Upper lobe of left lung (tissue), 6 donors: ENCODE results near the gene CACNA1D. TPM values are rescaled to one million over a fixed set of nuclear protein-coding genes. Genes with fewer than 3 reads are reported as not detected.

Experiments
- ATAC-seq, 2 donors: fragments of 200-7000 bp; cut with Tn5 transposase; one replicate each; pipeline ENCODE4 v1.9.1; 2022; ENCODE audit warnings: mild to moderate bottlenecking in 2 of 2, moderate library complexity in 2 of 2; ENCODE audit not compliant: low FRiP score in 2 of 2
- DNase-seq, 2 donors: peaks; one replicate each; pipeline ENCODE4 v3.0.0-alpha.2; 2019 to 2020
- H3K27ac ChIP-seq, 4 donors: fragments of 200-600 bp; sonication (generic); one replicate each; pipeline ENCODE4 v1.5.1; 2016 to 2019
- H3K27me3 ChIP-seq, 4 donors: fragments of 200-600 bp; sonication (generic); one replicate each; pipeline ENCODE4 v1.5.1; 2017 to 2019
- H3K36me3 ChIP-seq, 4 donors: fragments of 200-600 bp; sonication (generic); one replicate each; pipeline ENCODE4 v1.5.1; 2016 to 2019
- H3K4me1 ChIP-seq, 4 donors: fragments of 200-600 bp; sonication (generic); one replicate each; pipeline ENCODE4 v1.5.1; 2018 to 2019
- H3K4me3 ChIP-seq, 4 donors: fragments of 200-600 bp; sonication (generic); one replicate each; pipeline ENCODE4 v1.5.1; 2017 to 2019; ENCODE audit warnings: mild to moderate bottlenecking in 2 of 4, moderate library complexity in 1 of 4
- H3K9me3 ChIP-seq, 4 donors: fragments of 200-600 bp; sonication (generic); one replicate each; pipeline ENCODE4 v1.5.1; 2018 to 2019
- EP300 ChIP-seq, 4 donors: sonication (generic); formaldehyde crosslinking; IDR thresholded peaks; one replicate each; pipeline ENCODE4 v1.5.1; 2017; ENCODE audit warnings: antibody characterized with exemption in 4 of 4, control low read depth in 2 of 4
- POLR2A ChIP-seq, 4 donors: fragments of 450-650 bp; IDR thresholded peaks; one replicate each; pipeline ENCODE4 v1.5.1; 2016 to 2017; ENCODE audit warnings: antibody characterized with exemption in 4 of 4, mild to moderate bottlenecking in 2 of 4
- POLR2AphosphoS5 ChIP-seq, 2 donors: sonication (generic); formaldehyde crosslinking; IDR thresholded peaks; one replicate each; pipeline ENCODE4 v1.5.1; 2017; ENCODE audit warnings: antibody characterized with exemption in 2 of 2
- WGBS, 2 donors: methylation state at CpG; one replicate each; pipeline ENCODE4 v1.1.5; 2017 to 2018; 5-methylcytosine and 5-hydroxymethylcytosine counted together
- total RNA-seq, 6 donors: library from RNA; depleted of rRNA in 4 of 6; stranded (reverse); fragments of >200 nt in 4 of 6; gene quantifications; one replicate each; pipeline versions ENCODE4 v1.1.0 to v1.2.1, GENCODE V29; 2016 to 2021
- TF ChIP-seq, protein P1 (sequence below), 6 experiments: fragments of 450-650 bp in 4 of 6; fragments of 200-600 bp in 2 of 6; sonication (generic) in 2 of 6; IDR thresholded peaks; one replicate each; pipeline ENCODE4 v1.5.1; 2016 to 2019; ENCODE audit warnings: antibody characterized with exemption in 6 of 6
- donor health status: DM: no; HTN: no; CAD: no; lungs with moderate emphysema.
- donor health status: DM: no; HTN: yes; CAD: no; lungs with severe emphysema.

Gene CACNA1D
- total RNA-seq, 6 donors from 2014 or later = 17.2 to 221 (median 30.2) TPM

DNA sequence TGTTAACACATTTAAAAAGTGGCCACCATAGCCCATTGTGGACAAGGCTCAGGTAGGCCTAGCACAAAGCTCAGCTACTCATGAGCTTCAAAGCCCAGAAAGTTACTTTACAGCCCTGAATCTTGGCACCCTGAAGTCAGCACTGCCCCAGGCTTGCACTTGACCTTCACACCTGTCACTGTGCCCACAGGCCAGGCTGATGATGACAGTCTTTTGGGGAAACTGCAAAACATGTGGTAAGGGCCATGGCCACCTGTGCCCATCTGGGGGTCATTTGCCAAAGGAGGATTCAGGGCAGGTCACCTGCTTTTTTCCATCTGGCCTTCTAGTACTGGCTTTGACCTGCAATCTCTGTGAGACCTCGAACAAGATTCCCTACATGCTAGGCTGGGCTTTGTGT lies 340.8 kb downstream of the CACNA1D start:
- Histone ChIP-seq H3K4me1 (peaks cover 0 to 7% (median 0%) of the 10 kb centered on the region in 4 donors), H3K4me3 (no peak overlapping the region), H3K36me3 (no peaks in the 10 kb centered on the region), H3K9me3 (no peaks in the 10 kb centered on the region), H3K27ac (no peak overlapping the region), H3K27me3 (no peaks in the 10 kb centered on the region)
- DNase-seq (no peak), ATAC-seq (no peak)
- WGBS, 2 donors = 67 to 93% methylated on average over 1 of the region's 1 CpG
- TF ChIP-seq POLR2A (IDR thresholded peaks at IDR 0.05) = no peak
- TF ChIP-seq, protein P1, sequence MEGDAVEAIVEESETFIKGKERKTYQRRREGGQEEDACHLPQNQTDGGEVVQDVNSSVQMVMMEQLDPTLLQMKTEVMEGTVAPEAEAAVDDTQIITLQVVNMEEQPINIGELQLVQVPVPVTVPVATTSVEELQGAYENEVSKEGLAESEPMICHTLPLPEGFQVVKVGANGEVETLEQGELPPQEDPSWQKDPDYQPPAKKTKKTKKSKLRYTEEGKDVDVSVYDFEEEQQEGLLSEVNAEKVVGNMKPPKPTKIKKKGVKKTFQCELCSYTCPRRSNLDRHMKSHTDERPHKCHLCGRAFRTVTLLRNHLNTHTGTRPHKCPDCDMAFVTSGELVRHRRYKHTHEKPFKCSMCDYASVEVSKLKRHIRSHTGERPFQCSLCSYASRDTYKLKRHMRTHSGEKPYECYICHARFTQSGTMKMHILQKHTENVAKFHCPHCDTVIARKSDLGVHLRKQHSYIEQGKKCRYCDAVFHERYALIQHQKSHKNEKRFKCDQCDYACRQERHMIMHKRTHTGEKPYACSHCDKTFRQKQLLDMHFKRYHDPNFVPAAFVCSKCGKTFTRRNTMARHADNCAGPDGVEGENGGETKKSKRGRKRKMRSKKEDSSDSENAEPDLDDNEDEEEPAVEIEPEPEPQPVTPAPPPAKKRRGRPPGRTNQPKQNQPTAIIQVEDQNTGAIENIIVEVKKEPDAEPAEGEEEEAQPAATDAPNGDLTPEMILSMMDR (IDR thresholded peaks at IDR 0.05) = no peak
- TF ChIP-seq POLR2AphosphoS5 (IDR thresholded peaks at IDR 0.05) = no peak
- TF ChIP-seq EP300 (IDR thresholded peaks at IDR 0.05) = no peak

DNA sequence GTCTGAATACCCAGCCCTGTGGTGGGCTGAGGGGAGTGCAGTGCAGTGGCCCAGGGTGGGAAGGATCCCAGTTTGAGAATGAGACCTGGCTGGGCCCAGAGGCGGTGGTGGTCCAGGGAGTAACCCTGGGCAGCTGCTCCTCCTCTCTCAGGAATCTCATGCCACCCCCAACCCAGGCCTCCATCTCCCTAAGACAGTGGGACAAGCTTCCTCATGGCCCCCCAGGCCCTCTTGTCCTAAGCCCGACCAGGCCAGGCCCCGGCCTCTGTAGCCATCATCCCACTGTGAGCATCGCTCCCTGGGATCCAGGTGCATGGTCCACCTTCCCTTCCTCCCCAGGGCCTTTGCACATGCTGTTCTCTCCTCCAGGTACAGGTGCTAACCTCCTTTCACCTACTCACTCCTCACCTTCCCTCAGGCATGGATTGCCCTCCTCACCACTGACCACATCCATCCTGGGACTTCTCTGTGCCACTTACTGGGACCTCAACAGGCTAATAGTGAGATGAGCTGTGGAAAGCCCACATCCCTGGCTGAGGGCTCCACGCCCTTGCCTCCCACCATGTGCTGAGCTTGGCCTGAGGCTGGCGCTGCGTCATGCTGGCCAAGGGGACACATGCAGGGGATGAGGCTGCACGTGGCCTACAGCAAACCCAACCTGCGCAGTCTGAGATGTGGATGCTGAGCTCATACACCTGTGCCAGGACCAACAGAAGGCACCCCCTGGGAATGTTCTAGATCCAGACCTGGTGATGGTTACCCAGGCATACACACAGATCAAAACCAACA lies 341.9 kb downstream of the CACNA1D start:
- no peak overlapping the region for H3K27ac ChIP-seq
- peaks cover 0 to 7% (median 0%) of the 10 kb centered on the region in 4 donors for H3K4me1 ChIP-seq
- no peaks in the 10 kb centered on the region for H3K36me3 ChIP-seq
- ATAC-seq (no peak), DNase-seq (no peak)
- TF ChIP-seq POLR2AphosphoS5 (IDR thresholded peaks at IDR 0.05) (no peak), EP300 (IDR thresholded peaks at IDR 0.05) (no peak), POLR2A (IDR thresholded peaks at IDR 0.05) (no peak)
- TF ChIP-seq, protein P1 (IDR thresholded peaks at IDR 0.05) = no peak
- H3K27me3 ChIP-seq = no peaks in the 10 kb centered on the region
- H3K4me3 ChIP-seq = no peak overlapping the region
- no peaks in the 10 kb centered on the region for H3K9me3 ChIP-seq
- 95 to 99% methylated on average over 7 to 9 of the region's 9 CpGs for WGBS, 2 donors

DNA sequence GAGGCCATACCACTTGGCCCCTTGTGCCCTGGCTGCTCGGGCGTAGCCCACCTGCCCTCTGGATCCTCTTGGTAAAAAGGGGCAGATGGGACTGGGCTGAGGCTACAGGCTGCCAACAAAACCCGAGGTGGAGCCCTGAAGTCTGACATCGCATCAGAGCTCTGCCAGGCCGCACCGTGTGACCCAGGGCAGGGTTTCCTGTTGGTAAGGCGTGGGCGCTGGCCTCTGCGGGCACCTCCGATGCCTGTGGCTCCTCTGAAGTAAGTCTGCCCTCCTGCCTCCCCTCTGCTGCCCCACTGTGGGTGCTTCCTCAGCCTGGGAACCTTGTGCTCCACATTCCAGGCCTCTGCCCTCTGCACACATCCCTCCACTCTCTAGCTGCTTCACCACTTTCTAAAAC lies 342.9 kb downstream of the CACNA1D start:
- Histone ChIP-seq H3K9me3 (no peaks in the 10 kb centered on the region), H3K4me3 (no peak overlapping the region), H3K4me1 (peaks cover 0 to 9% (median 0%) of the 10 kb centered on the region in 4 donors), H3K27me3 (no peaks in the 10 kb centered on the region), H3K36me3 (no peaks in the 10 kb centered on the region), H3K27ac (no peak overlapping the region)
- DNase-seq (peak; percentile 54 to 74), ATAC-seq (peak; percentile 6 to 42)
- TF ChIP-seq POLR2AphosphoS5 (IDR thresholded peaks at IDR 0.05) (no peak), EP300 (IDR thresholded peaks at IDR 0.05) (no peak), POLR2A (IDR thresholded peaks at IDR 0.05) (no peak)
- TF ChIP-seq, protein P1 (IDR thresholded peaks at IDR 0.05) = no peak
- WGBS, 2 donors = 67 to 93% methylated on average over 2 to 10 of the region's 10 CpGs

DNA sequence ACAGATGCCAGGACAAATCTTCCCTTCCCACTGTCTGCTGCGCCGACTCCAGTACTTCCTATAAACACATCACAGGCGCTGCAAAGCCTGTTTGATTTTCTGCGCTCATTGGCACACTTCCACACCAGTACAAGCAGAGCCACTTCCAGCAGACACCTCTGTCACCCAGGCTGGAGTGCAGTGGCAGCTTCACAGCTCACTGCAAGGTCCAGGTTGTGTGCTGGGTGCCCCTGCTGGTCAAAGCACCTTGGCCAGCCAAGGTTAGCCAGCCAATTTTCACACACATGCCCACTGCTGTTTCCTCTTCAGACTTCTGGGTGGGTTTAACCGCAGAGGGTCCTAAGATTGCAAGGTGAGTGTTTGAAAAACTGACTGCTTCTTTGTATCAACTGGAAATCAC lies 346.9 kb downstream of the CACNA1D start:
- Histone ChIP-seq H3K9me3 (no peaks in the 10 kb centered on the region), H3K27ac (no peak overlapping the region), H3K4me1 (peaks cover 4 to 47% (median 16%) of the 10 kb centered on the region in 4 donors), H3K36me3 (no peaks in the 10 kb centered on the region), H3K4me3 (no peak overlapping the region), H3K27me3 (peaks cover 0 to 1% (median 0%) of the 10 kb centered on the region in 4 donors)
- no peak for DNase-seq
- WGBS, 2 donors = 79 to 80% methylated on average over 4 to 5 of the region's 5 CpGs
- no peak for TF ChIP-seq EP300 (IDR thresholded peaks at IDR 0.05)
- TF ChIP-seq, protein P1 (IDR thresholded peaks at IDR 0.05) = no peak
- no peak for TF ChIP-seq POLR2AphosphoS5 (IDR thresholded peaks at IDR 0.05)
- no peak for TF ChIP-seq POLR2A (IDR thresholded peaks at IDR 0.05)
- ATAC-seq = no peak
